Skeletal muscle satellite cell (primary cell): ENCODE data around the gene FLOT1.

Source experiments
- H3K27me3 ChIP-seq: 2 replicates; pipeline ENCODE4 v1.7.0; 2013; ENCODE audit warnings: low read length; ENCODE audit not compliant: control insufficient read depth, insufficient read depth
- H3K36me3 ChIP-seq: 2 replicates; pipeline ENCODE4 v1.7.0; 2013; ENCODE audit warnings: mild to moderate bottlenecking, control low read depth, low read length; ENCODE audit not compliant: insufficient read depth
- H3K4me1 ChIP-seq: 2 replicates; pipeline ENCODE4 v1.7.0; 2013; ENCODE audit warnings: low read length; ENCODE audit not compliant: control insufficient read depth, insufficient read depth
- H3K4me2 ChIP-seq: 2 replicates; pipeline ENCODE4 v1.7.0; 2013; ENCODE audit warnings: mild to moderate bottlenecking, low read length
- H3K4me3 ChIP-seq: 2 replicates; pipeline ENCODE4 v1.7.0; 2013; ENCODE audit warnings: low read length
- H3K9ac ChIP-seq: 2 replicates; pipeline ENCODE4 v1.7.0; 2013; ENCODE audit warnings: mild to moderate bottlenecking, low read depth, low read length, moderate library complexity
- H3K9me3 ChIP-seq: replicated peaks from 2 replicates; pipeline ENCODE4 v1.7.0; 2013; ENCODE audit warnings: mild to moderate bottlenecking, control low read depth, low read length

Gene FLOT1

GRCh38 chr6:30777155-30777485, 34.6 kb upstream of the FLOT1 start:
- H3K9me3 ChIP-seq = no peaks in the 10 kb centered on the region
- peaks cover 42% of the 10 kb centered on the region for H3K4me1 ChIP-seq
- no peak overlapping the region for H3K9ac ChIP-seq
- no peaks in the 10 kb centered on the region for H3K36me3 ChIP-seq
- H3K27me3 ChIP-seq = no peaks in the 10 kb centered on the region
- H3K4me3 ChIP-seq = no peak overlapping the region
- no peak overlapping the region for H3K4me2 ChIP-seq

GRCh38 chr6:30776390-30777154, 34.1 kb upstream of the FLOT1 start:
- peaks cover 36% of the 10 kb centered on the region for H3K4me1 ChIP-seq

GRCh38 chr6:30775104-30775503, 32.6 kb upstream of the FLOT1 start:
- Histone ChIP-seq H3K27me3 (no peaks in the 10 kb centered on the region), H3K36me3 (no peaks in the 10 kb centered on the region), H3K9me3 (no peaks in the 10 kb centered on the region), H3K4me2 (no peak overlapping the region), H3K9ac (no peak overlapping the region), H3K4me3 (no peak overlapping the region), H3K4me1 (peaks cover 28% of the 10 kb centered on the region)

More at GRCh38 chr6:30776390-30777154, 34.1 kb upstream of the FLOT1 start:
- Histone ChIP-seq H3K9me3 (no peaks in the 10 kb centered on the region), H3K27me3 (no peaks in the 10 kb centered on the region), H3K4me3 (no peak overlapping the region), H3K36me3 (no peaks in the 10 kb centered on the region), H3K9ac (no peak overlapping the region), H3K4me2 (no peak overlapping the region)

- peaks cover 28% of the 10 kb centered on the region for H3K4me1 ChIP-seq
- no peaks in the 10 kb centered on the region for H3K9me3 ChIP-seq
- H3K4me2 ChIP-seq = no peak overlapping the region
- no peak overlapping the region for H3K4me3 ChIP-seq
- no peak overlapping the region for H3K9ac ChIP-seq
- no peaks in the 10 kb centered on the region for H3K27me3 ChIP-seq
- no peaks in the 10 kb centered on the region for H3K36me3 ChIP-seq
These were observed 32.2 kb upstream of the FLOT1 start for GRCh38 chr6:30774701-30775100.

- Histone ChIP-seq H3K36me3 (no peaks in the 10 kb centered on the region), H3K9ac (peak overlapping the region; percentile 79), H3K4me2 (no peak overlapping the region), H3K27me3 (no peaks in the 10 kb centered on the region), H3K9me3 (no peaks in the 10 kb centered on the region), H3K4me3 (no peak overlapping the region), H3K4me1 (peaks cover 25% of the 10 kb centered on the region)
These were observed 28.1 kb upstream of the FLOT1 start for GRCh38 chr6:30770592-30770991.

- Histone ChIP-seq H3K36me3 (no peaks in the 10 kb centered on the region), H3K4me3 (no peak overlapping the region), H3K9ac (peak overlapping the region; percentile 79), H3K4me2 (peak overlapping the region; percentile 63), H3K9me3 (no peaks in the 10 kb centered on the region), H3K27me3 (no peaks in the 10 kb centered on the region), H3K4me1 (peaks cover 25% of the 10 kb centered on the region)
These were observed 27.5 kb upstream of the FLOT1 start for GRCh38 chr6:30769853-30770524.

- Histone ChIP-seq H3K4me3 (peak overlapping the region; percentile 41), H3K9ac (peak overlapping the region; percentile 79), H3K27me3 (no peaks in the 10 kb centered on the region), H3K4me2 (peak overlapping the region; percentile 84), H3K9me3 (no peaks in the 10 kb centered on the region), H3K4me1 (peaks cover 29% of the 10 kb centered on the region), H3K36me3 (no peaks in the 10 kb centered on the region)
These were observed 26.8 kb upstream of the FLOT1 start for GRCh38 chr6:30769088-30769852.

- Histone ChIP-seq H3K4me1 (peaks cover 35% of the 10 kb centered on the region), H3K4me3 (peak overlapping the region; percentile 35), H3K27me3 (no peaks in the 10 kb centered on the region), H3K4me2 (peak overlapping the region; percentile 84), H3K9me3 (no peaks in the 10 kb centered on the region), H3K9ac (peak overlapping the region; percentile 79), H3K36me3 (no peaks in the 10 kb centered on the region)
These were observed 26.2 kb upstream of the FLOT1 start for GRCh38 chr6:30768634-30769087.

- Histone ChIP-seq H3K27me3 (no peaks in the 10 kb centered on the region), H3K9ac (no peak overlapping the region), H3K4me3 (no peak overlapping the region), H3K4me2 (no peak overlapping the region), H3K4me1 (peaks cover 38% of the 10 kb centered on the region), H3K36me3 (no peaks in the 10 kb centered on the region), H3K9me3 (no peaks in the 10 kb centered on the region)
These were observed 25.4 kb upstream of the FLOT1 start for GRCh38 chr6:30767944-30768301.

GRCh38 chr6:30767158-30767943, 24.9 kb upstream of the FLOT1 start:
- H3K4me3 ChIP-seq = no peak overlapping the region
- peaks cover 38% of the 10 kb centered on the region for H3K4me1 ChIP-seq
- no peak overlapping the region for H3K4me2 ChIP-seq
- H3K9ac ChIP-seq = no peak overlapping the region
- no peaks in the 10 kb centered on the region for H3K27me3 ChIP-seq
- no peaks in the 10 kb centered on the region for H3K36me3 ChIP-seq
- H3K9me3 ChIP-seq = no peaks in the 10 kb centered on the region
